RWPE2 (cell line): ENCODE measurements around the gene WNT5B.
A peak's percentile ranks its signal among the peaks of the same experiment; 100 is the strongest.

Source experiments
- ATAC-seq: fragments of 200-7000 bp; cut with Tn5 transposase; 3 replicates; pipeline ENCODE4 v1.9.1; 2021; ENCODE audit warnings: low read depth
- DNase-seq: peaks from one replicate; pipeline ENCODE4 v3.0.0-alpha.2; 2020; ENCODE audit warnings: low spot score
- H3K27ac ChIP-seq: fragments of 450-650 bp; 2 replicates; pipeline ENCODE4 v1.5.1; 2017; ENCODE audit warnings: mild to moderate bottlenecking; ENCODE audit not compliant: poor library complexity, severe bottlenecking
- H3K27me3 ChIP-seq: fragments of 250-450 bp; sonication (Bioruptor Pico); 2 replicates; pipeline ENCODE4 v1.5.1; 2021; ENCODE audit warnings: mild to moderate bottlenecking, moderate library complexity; ENCODE audit not compliant: insufficient read depth, poor library complexity, severe bottlenecking
- H3K36me3 ChIP-seq: fragments of 250-450 bp; sonication (Bioruptor Pico); 2 replicates; pipeline ENCODE4 v1.5.1; 2020; ENCODE audit warnings: low read depth, mild to moderate bottlenecking, moderate library complexity
- H3K4me1 ChIP-seq: fragments of 250-450 bp; sonication (Bioruptor Pico); 2 replicates; pipeline ENCODE4 v1.5.1; 2021; ENCODE audit warnings: mild to moderate bottlenecking, moderate library complexity; ENCODE audit not compliant: insufficient read depth, poor library complexity, severe bottlenecking
- H3K4me3 ChIP-seq: fragments of 250-450 bp; sonication (Bioruptor Pico); 2 replicates; pipeline ENCODE4 v1.5.1; 2021; ENCODE audit warnings: mild to moderate bottlenecking, moderate library complexity; ENCODE audit not compliant: severe bottlenecking
- H3K9me3 ChIP-seq: fragments of 250-450 bp; sonication (Bioruptor Pico); 2 replicates; pipeline ENCODE4 v1.5.1; 2021; ENCODE audit warnings: mild to moderate bottlenecking, moderate library complexity; ENCODE audit not compliant: severe bottlenecking
- TF ChIP-seq, protein P1 (sequence below): fragments of 450-650 bp; IDR thresholded peaks from one replicate; pipeline ENCODE4 v1.5.1; 2017; ENCODE audit warnings: mild to moderate bottlenecking, moderate library complexity; ENCODE audit not compliant: poor library complexity, severe bottlenecking

Gene WNT5B

DNA sequence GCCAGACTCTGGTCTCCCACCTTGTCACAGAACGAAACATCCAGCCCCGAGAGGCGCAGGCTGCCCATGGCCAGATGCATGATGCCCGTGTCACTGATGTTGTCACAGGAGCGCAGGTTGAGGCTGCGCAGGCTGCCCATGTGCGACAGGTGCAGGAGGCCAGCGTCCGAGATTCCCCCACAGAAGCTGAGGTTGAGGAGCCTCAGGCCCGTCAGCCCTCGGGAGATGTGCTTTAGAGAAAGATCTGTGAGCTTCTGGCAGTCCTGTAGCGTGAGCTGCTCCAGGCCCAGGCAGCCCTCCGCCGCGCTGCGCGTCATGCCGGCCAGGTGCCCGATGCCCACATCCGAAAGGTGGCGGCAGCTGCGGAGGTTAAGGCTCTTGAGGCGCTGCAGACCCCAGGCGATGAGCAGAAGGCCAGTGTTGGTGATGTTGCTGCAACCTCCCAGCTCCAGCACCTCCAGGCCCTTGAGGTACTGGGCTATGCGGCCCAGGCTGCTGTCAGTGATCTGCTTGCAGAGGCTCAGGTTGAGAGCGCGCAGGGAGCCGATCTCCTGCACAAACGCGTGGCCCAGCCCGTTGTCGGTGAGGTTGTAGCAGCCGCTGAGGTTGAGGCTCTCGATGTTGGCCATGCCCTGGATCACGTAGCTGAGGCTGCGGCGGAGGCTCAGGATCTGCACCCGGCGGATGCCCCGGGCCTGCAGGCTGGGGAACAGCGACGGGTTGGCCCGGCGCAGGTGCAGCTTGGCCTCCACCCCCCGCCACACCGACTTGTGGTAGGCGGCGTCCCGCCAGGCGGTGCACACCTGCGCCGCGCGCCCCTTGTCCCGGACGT is 35.6 kb upstream of the WNT5B start:
- peak overlapping the region; percentile 100 for H3K4me3 ChIP-seq
- H3K4me1 ChIP-seq: peaks cover 23% of the 10 kb centered on the region
- H3K36me3 ChIP-seq: peaks cover 7% of the 10 kb centered on the region; the same call in 1 of the 2 replicates
- DNase-seq (peak; percentile 81), ATAC-seq (peak; percentile 37)
- TF ChIP-seq, protein P1, sequence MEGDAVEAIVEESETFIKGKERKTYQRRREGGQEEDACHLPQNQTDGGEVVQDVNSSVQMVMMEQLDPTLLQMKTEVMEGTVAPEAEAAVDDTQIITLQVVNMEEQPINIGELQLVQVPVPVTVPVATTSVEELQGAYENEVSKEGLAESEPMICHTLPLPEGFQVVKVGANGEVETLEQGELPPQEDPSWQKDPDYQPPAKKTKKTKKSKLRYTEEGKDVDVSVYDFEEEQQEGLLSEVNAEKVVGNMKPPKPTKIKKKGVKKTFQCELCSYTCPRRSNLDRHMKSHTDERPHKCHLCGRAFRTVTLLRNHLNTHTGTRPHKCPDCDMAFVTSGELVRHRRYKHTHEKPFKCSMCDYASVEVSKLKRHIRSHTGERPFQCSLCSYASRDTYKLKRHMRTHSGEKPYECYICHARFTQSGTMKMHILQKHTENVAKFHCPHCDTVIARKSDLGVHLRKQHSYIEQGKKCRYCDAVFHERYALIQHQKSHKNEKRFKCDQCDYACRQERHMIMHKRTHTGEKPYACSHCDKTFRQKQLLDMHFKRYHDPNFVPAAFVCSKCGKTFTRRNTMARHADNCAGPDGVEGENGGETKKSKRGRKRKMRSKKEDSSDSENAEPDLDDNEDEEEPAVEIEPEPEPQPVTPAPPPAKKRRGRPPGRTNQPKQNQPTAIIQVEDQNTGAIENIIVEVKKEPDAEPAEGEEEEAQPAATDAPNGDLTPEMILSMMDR: no peak
- H3K27me3 ChIP-seq: no peaks in the 10 kb centered on the region
- H3K27ac ChIP-seq: peak overlapping the region; percentile 83
- no peaks in the 10 kb centered on the region for H3K9me3 ChIP-seq

DNA sequence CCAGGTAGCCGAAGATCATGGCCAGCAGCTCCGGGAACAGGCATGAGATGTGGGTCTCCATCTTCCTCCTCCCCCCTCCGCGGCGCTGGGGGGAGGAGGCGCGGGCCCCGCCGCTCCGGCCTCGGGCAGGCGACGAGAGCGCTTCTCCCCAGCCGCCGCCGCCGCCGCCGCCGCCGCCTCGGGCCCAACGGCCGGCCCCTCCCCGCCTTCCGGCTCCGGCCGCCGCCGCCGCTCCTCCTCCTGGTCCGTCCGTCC is 35.1 kb upstream of the WNT5B start:
- ATAC-seq (peak; percentile 36), DNase-seq (no peak)
- Histone ChIP-seq H3K9me3 (no peaks in the 10 kb centered on the region), H3K4me3 (peak overlapping the region; percentile 100), H3K36me3 (peaks cover 7% of the 10 kb centered on the region; the same call in 1 of the 2 replicates), H3K4me1 (peaks cover 23% of the 10 kb centered on the region), H3K27me3 (no peaks in the 10 kb centered on the region), H3K27ac (peak overlapping the region; percentile 83)
- TF ChIP-seq, protein P1: no peak

DNA sequence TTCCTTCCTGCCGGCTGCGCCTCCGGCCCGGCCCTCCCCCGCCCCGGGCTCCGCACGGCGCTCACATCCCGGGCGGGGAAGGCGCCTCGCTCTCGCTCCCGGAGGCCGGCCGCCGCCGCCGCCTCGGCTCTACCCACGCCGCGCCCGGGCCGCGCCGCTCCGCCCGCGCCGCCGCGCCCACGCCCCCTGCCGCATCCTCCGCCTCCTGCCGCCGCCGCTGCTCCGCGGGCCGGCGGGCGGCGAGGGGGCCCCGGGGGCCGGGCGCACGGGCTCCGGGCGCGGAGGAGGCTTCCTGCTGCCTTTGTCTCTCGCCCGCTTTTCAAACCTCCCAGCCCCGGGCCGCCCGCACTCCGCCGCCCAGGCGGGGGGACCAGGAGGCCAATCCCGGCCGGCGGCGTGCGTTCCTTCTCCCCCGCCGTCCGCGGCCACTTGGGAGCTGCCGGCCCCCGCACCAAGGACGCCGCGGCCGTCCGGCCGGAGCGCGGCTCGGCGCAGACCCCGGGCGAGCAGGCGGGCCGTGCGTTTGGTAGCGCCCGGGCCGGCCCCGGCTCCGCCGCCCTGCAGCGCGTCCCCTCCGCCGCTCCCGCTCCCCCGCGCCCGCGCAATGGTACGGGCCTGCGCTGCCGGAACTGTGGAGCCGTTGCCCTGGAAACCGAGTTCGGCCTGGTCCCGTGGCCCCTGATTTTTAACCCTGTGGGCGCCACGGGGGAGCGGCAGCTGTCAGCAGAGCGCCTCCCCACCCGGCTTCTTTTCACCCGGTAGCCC is 34.6 kb upstream of the WNT5B start, which contains the start of gene FBXL14:
TSS of gene FBXL14 (minus strand) at position 321 of the 765 bp plus-strand sequence. CDS start 515 bp downstream, outside the sequence.
- ATAC-seq (peak; percentile 40), DNase-seq (peak; percentile 91)
- H3K36me3 ChIP-seq: peaks cover 7% of the 10 kb centered on the region; the same call in 1 of the 2 replicates
- H3K27me3 ChIP-seq: no peaks in the 10 kb centered on the region
- H3K27ac ChIP-seq: peak within 1 kb of the TSS; percentile 83
- peak within 1 kb of the TSS; percentile 100 for H3K4me3 ChIP-seq
- H3K4me1 ChIP-seq: peaks cover 23% of the 10 kb centered on the region
- H3K9me3 ChIP-seq: no peaks in the 10 kb centered on the region
- TF ChIP-seq, protein P1: no peak

DNA sequence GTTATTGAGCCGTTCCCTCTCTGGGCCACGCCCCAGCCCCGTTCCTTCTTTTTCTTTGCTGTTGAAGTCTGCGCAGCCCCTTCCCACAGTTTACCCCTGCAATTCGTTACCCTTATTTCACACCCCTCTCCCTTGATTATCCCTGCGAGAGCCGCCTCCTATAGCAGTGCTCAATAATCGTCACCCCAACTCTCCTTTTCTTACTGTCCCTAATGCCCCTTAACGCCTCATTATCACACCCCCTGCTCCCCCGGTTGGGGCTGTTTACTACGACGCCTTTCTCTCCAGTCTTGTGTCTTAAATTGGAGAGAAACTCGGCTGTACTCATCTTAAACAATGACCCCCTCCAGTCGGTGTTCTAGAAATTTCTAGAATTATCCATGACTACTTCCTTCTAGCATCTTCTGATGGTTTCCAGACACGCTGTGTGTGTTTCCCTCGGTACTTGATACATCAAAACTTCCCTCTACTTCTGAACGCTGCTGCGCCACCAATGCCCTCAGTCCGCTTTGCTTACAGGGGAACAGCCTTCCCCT is 33.9 kb upstream of the WNT5B start:
- Histone ChIP-seq H3K27ac (peak overlapping the region; percentile 83), H3K36me3 (peaks cover 7% of the 10 kb centered on the region; the same call in 1 of the 2 replicates), H3K4me1 (peaks cover 23% of the 10 kb centered on the region), H3K27me3 (no peaks in the 10 kb centered on the region), H3K9me3 (no peaks in the 10 kb centered on the region), H3K4me3 (peak overlapping the region; percentile 100)
- ATAC-seq (no peak), DNase-seq (no peak)
- TF ChIP-seq, protein P1: no peak
